HepG2 (cell line): ENCODE results near the gene PPAN. TPM values are rescaled to one million over a fixed set of nuclear protein-coding genes. Genes with fewer than 3 reads are reported as not detected.
A peak's percentile ranks its signal among the peaks of the same experiment; 100 is the strongest.

ENCODE experiments used
- AGO1 ChIP-seq: fragments of 200-400 bp; formaldehyde crosslinking; IDR thresholded peaks from 2 replicates; pipeline ENCODE4 v1.6.1; 2017; ENCODE audit warnings: mild to moderate bottlenecking, low read depth, low read length, moderate library complexity; ENCODE audit not compliant: poor library complexity, severe bottlenecking
- AHDC1 ChIP-seq: sonication (generic); formaldehyde crosslinking; IDR thresholded peaks from 2 replicates; pipeline ENCODE4 v1.5.1; 2020; ENCODE audit warnings: mild to moderate bottlenecking, missing genetic modification reagents, borderline replicate concordance
- CENPT ChIP-seq: sonication (generic); formaldehyde crosslinking; IDR thresholded peaks from 2 replicates; pipeline ENCODE4 v1.8.0; 2022; ENCODE audit warnings: low read depth, mild to moderate bottlenecking, moderate library complexity, missing genetic modification reagents
- CENPX ChIP-seq: sonication (generic); formaldehyde crosslinking; IDR thresholded peaks from 2 replicates; pipeline ENCODE4 v1.9.0; 2021; ENCODE audit warnings: mild to moderate bottlenecking, missing genetic modification reagents, moderate library complexity
- DR1 ChIP-seq: sonication (generic); formaldehyde crosslinking; IDR thresholded peaks from 2 replicates; pipeline ENCODE4 v1.8.0; 2021; ENCODE audit warnings: mild to moderate bottlenecking, missing genetic modification reagents, inconsistent platforms
- FLYWCH1 ChIP-seq: sonication (generic); formaldehyde crosslinking; IDR thresholded peaks from 2 replicates; pipeline ENCODE4 v1.8.1; 2023; ENCODE audit warnings: mild to moderate bottlenecking, missing genetic modification reagents
- MYC ChIP-seq: sonication (generic); formaldehyde crosslinking; IDR thresholded peaks from 2 replicates; pipeline ENCODE4 v1.9.0; 2021; ENCODE audit warnings: missing genetic modification reagents, borderline replicate concordance
- RBFOX2 ChIP-seq: fragments of 200-400 bp; formaldehyde crosslinking; IDR thresholded peaks from 2 replicates; pipeline ENCODE4 v1.6.1; 2017; ENCODE audit warnings: low read depth, mild to moderate bottlenecking, low read length
- RFX3 ChIP-seq: IDR thresholded peaks from 2 replicates; pipeline ENCODE4 v1.6.1; 2016; ENCODE audit warnings: missing biosample characterization, missing genetic modification reagents
- STAG1 ChIP-seq: sonication (generic); formaldehyde crosslinking; IDR thresholded peaks from 2 replicates; pipeline ENCODE4 v1.4.0; 2020; ENCODE audit warnings: missing genetic modification reagents
- THRA ChIP-seq: sonication (generic); formaldehyde crosslinking; IDR thresholded peaks from 2 replicates; pipeline ENCODE4 v1.4.0; 2020; ENCODE audit warnings: missing genetic modification reagents, borderline replicate concordance
- TIGD3 ChIP-seq: sonication (generic); formaldehyde crosslinking; IDR thresholded peaks from 2 replicates; pipeline ENCODE4 v1.5.1; 2020; ENCODE audit warnings: mild to moderate bottlenecking, missing genetic modification reagents, borderline replicate concordance
- TRIM22 ChIP-seq: fragments of 450-650 bp; IDR thresholded peaks from 2 replicates; pipeline ENCODE4 v1.6.1; 2017
- ZBTB38 ChIP-seq: sonication (generic); formaldehyde crosslinking; IDR thresholded peaks from 2 replicates; pipeline ENCODE4 v1.5.1; 2020; ENCODE audit warnings: mild to moderate bottlenecking, missing genetic modification reagents
- ZC3H4 ChIP-seq: sonication (generic); formaldehyde crosslinking; IDR thresholded peaks from 2 replicates; pipeline ENCODE4 v1.4.0; 2020; ENCODE audit warnings: missing genetic modification reagents, borderline replicate concordance
- ZNF251 ChIP-seq: sonication (generic); formaldehyde crosslinking; IDR thresholded peaks from 2 replicates; pipeline ENCODE4 v1.9.0; 2021; ENCODE audit warnings: mild to moderate bottlenecking, missing genetic modification reagents
- ZNF253 ChIP-seq: sonication (generic); formaldehyde crosslinking; IDR thresholded peaks from 2 replicates; pipeline ENCODE4 v1.8.0; 2022; ENCODE audit warnings: mild to moderate bottlenecking, missing genetic modification reagents, borderline replicate concordance
- ZNF264 ChIP-seq: sonication (generic); formaldehyde crosslinking; IDR thresholded peaks from 2 replicates; pipeline ENCODE4 v1.4.0; 2020; ENCODE audit warnings: missing genetic modification reagents
- ZNF326 ChIP-seq: sonication (generic); formaldehyde crosslinking; IDR thresholded peaks from 2 replicates; pipeline ENCODE4 v1.4.0; 2020; ENCODE audit warnings: missing genetic modification reagents, borderline replicate concordance
- polyA plus RNA-seq, 8 experiments: library from polyadenylated mRNA; depleted of rRNA in 3 of 8; stranded (reverse) in 7 of 8; unstranded in 1 of 8; fragments of >200 nt; fragmentation: Illumina TruSeq in 4 of 8; extraction: Trizol in 4 of 8; gene quantifications; 2 replicates each; pipeline versions ENCODE4 v1.2.1 to v1.2.3, GENCODE V29; 2011 to 2016; ENCODE audit warnings: low read depth in 4 of 8, missing spikeins in 1 of 8, mixed read lengths in 1 of 8; ENCODE audit not compliant: insufficient read depth in 1 of 8
- total RNA-seq, 5 experiments: library from RNA; depleted of rRNA; stranded (reverse); fragments of >200 nt; fragmentation: Illumina TruSeq; extraction: Trizol; gene quantifications; 2 replicates each; pipeline ENCODE4 v1.2.3, GENCODE V29; 2016; ENCODE audit warnings: low read depth in 1 of 5

Gene PPAN
- total and polyA plus RNA-seq, 2 of the 13 experiments (the other 11 are each of a cell fraction or from before 2014, with no cell fraction given), result 36.2 to 41.9 TPM

- no peak for TF ChIP-seq TRIM22
- TF ChIP-seq ZNF264 (CRISPR knock-in tag), result no peak
- TF ChIP-seq CENPT (CRISPR knock-in tag), result 0 out of 2 replicates have a peak, but pooled peaks have one; percentile 47
- no peak for TF ChIP-seq RFX3 (CRISPR knock-in tag)
- 0 out of 2 replicates have a peak, but pooled peaks have one; percentile 18 for TF ChIP-seq TIGD3 (CRISPR knock-in tag)
- 0 out of 2 replicates have a peak, but pooled peaks have one; percentile 42 for TF ChIP-seq ZBTB38 (CRISPR knock-in tag)
- no peak for TF ChIP-seq ZC3H4 (CRISPR knock-in tag)
- no peak for TF ChIP-seq ZNF326 (CRISPR knock-in tag)
- no peak for TF ChIP-seq AHDC1 (CRISPR knock-in tag)
- peak; percentile 77 for TF ChIP-seq RBFOX2
- peak; percentile 96 for TF ChIP-seq AGO1
- no peak for TF ChIP-seq FLYWCH1 (CRISPR knock-in tag)
- TF ChIP-seq STAG1, result no peak
- no peak for TF ChIP-seq CENPX
- TF ChIP-seq DR1 (CRISPR knock-in tag), result no peak
- no peak for TF ChIP-seq THRA
- TF ChIP-seq MYC (CRISPR knock-in tag), result no peak
- TF ChIP-seq ZNF251, result no peak
- TF ChIP-seq ZNF253 (CRISPR knock-in tag), result no peak
Measured at GRCh38 chr19:10113964-10114650, 7.9 kb downstream of the PPAN start (continued).
